Measurements from ENCODE around the gene PTGES.

- TF ChIP-seq YY1 (IDR thresholded peaks at IDR 0.05; ENCODE audit: insufficient read depth, insufficient read length) (no peak), ZNF274 (IDR thresholded peaks at IDR 0.05; ENCODE audit: low read depth, low read length) (no peak)
These were observed 7.6 kb downstream of the PTGES start for GRCh38 chr9:129745200-129745599.

All from NT2/D1 (cell line).